ENCODE data around the gene ACKR2. TPM values are rescaled to one million over a fixed set of nuclear protein-coding genes. Genes with fewer than 3 reads are reported as not detected.

Gene ACKR2, protein sequence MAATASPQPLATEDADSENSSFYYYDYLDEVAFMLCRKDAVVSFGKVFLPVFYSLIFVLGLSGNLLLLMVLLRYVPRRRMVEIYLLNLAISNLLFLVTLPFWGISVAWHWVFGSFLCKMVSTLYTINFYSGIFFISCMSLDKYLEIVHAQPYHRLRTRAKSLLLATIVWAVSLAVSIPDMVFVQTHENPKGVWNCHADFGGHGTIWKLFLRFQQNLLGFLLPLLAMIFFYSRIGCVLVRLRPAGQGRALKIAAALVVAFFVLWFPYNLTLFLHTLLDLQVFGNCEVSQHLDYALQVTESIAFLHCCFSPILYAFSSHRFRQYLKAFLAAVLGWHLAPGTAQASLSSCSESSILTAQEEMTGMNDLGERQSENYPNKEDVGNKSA
- total RNA-seq = 7.9 TPM

DNA sequence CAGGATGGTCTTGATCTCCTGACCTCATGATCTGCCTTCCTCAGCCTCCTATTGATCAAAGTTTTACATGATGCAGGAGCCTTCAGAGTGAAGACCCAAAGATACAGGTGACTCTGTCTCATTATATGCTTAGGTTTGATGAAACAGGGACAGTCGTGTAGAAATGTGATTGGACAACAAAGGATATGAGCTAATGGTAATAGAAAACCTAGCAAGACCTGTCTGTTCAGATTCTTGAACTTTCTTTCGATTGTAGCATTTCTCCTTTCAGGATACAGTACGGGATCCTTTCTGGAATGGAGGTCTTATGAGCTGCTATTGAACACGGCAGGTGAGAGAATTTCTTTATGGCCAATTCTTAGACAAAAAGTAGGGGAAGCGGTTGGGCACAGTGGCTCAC, at the start of gene ACKR2:
Gene ACKR2 (plus strand): TSS at position 244 of the 400 bp plus-strand sequence. CDS start 55,058 bp downstream, outside the sequence.
- no peak within 1 kb of the TSS for H3K4me3 ChIP-seq
- no peak within 1 kb of the TSS for H3K27ac ChIP-seq
- no peaks in the 10 kb centered on the region for H3K27me3 ChIP-seq
- DNase-seq (ENCODE audit: extremely low spot score in 2 of 2) = no peak
- no peaks in the 10 kb centered on the region for H3K36me3 ChIP-seq
- TF ChIP-seq POLR2A (IDR thresholded peaks at IDR 0.05) (no peak), POLR2AphosphoS5 (IDR thresholded peaks at IDR 0.05; ENCODE audit: insufficient read depth in 1 of 2, low read depth in 1 of 2) (no peak)
- TF ChIP-seq, protein P1, sequence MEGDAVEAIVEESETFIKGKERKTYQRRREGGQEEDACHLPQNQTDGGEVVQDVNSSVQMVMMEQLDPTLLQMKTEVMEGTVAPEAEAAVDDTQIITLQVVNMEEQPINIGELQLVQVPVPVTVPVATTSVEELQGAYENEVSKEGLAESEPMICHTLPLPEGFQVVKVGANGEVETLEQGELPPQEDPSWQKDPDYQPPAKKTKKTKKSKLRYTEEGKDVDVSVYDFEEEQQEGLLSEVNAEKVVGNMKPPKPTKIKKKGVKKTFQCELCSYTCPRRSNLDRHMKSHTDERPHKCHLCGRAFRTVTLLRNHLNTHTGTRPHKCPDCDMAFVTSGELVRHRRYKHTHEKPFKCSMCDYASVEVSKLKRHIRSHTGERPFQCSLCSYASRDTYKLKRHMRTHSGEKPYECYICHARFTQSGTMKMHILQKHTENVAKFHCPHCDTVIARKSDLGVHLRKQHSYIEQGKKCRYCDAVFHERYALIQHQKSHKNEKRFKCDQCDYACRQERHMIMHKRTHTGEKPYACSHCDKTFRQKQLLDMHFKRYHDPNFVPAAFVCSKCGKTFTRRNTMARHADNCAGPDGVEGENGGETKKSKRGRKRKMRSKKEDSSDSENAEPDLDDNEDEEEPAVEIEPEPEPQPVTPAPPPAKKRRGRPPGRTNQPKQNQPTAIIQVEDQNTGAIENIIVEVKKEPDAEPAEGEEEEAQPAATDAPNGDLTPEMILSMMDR (IDR thresholded peaks at IDR 0.05) = no peak
- H3K9me3 ChIP-seq = no peaks in the 10 kb centered on the region
- H3K4me1 ChIP-seq = peaks cover 6% of the 10 kb centered on the region
- intact Hi-C loops (cut with DNase I) = no loop called here

DNA sequence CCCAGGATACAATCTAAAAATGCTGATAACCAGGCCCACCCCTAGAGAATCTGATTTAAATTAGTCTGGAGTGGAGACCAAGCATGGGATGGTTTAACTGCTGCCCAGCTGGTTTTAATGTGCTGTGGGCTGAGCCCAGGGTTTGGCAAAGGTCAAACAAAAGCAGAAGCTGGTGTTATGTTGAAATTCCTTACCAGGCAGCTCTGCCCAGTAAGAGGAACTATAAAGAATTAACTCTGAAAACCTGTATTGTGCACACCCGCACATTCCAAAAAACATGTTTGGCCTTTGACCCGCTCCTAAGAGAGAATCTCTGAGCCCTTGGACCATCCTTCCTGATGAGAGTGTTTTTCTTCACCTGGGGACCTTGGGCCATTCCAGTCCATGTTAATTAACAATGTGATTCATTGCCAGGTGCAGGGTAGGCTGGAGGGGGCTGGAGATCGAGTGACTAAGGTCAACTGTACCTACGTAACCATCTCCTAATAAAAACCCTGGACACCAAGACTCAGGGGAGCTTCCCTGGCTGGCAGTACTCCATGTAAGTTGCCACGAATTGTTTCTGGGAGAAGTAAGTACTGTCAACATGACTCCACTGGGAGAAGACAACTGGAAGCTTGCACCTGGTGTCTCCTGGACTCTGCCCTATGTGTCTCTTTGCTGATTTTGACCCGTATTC, 47.1 kb upstream of the ACKR2 start:
- no peaks in the 10 kb centered on the region for H3K9me3 ChIP-seq
- no peak overlapping the region for H3K27ac ChIP-seq
- intact Hi-C loops (cut with DNase I) = no loop called here
- H3K36me3 ChIP-seq = no peaks in the 10 kb centered on the region
- H3K4me3 ChIP-seq = no peak overlapping the region
- DNase-seq (ENCODE audit: extremely low spot score in 2 of 2) = no peak
- no peaks in the 10 kb centered on the region for H3K4me1 ChIP-seq
- TF ChIP-seq, protein P1 (IDR thresholded peaks at IDR 0.05) = no peak
- no peak for TF ChIP-seq POLR2AphosphoS5 (IDR thresholded peaks at IDR 0.05; ENCODE audit: insufficient read depth in 1 of 2, low read depth in 1 of 2)
- no peak for TF ChIP-seq POLR2A (IDR thresholded peaks at IDR 0.05)
- H3K27me3 ChIP-seq = no peaks in the 10 kb centered on the region

DNA sequence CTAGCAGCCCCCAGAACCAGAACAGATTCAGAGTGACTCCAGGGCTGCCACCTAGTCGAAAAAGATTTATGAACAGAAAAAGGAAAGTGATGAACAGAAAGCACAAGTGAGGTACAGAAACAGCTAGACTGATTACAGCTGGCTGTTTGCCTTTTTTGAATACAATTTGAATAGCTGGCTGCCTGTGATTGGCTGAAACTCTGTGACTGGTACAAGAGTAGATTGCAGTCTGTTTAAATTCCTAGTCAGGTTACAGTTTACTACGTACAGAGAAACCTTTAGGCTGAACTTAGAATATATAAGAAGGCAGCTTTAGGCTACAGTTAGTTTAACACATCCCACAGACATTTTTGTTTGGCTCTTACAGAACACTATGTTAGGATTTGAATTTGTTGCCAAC, 46.2 kb upstream of the ACKR2 start:
- no peak overlapping the region for H3K4me3 ChIP-seq

DNA sequence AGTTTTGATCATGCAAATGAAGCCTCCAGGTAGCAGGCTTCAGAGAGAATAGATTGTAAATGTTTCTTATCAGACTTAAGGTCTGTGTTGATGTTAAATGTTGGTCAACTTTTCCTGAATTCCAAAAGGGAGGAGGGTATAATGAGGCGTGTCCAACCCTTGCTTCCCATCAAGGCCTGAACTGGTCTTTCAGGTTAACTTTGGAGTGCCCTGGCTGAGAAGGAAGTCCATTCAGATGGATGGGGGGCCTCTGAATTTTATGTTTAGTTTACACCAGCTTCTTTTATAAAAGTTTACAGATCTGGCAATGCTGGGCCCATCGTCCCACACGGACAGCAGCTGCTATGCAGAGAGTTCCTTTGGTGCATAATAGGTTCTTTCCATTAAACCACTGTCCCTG, 45.1 kb upstream of the ACKR2 start:
- DNase-seq (ENCODE audit: extremely low spot score in 2 of 2) = no peak
- H3K4me1 ChIP-seq = no peaks in the 10 kb centered on the region
- H3K27ac ChIP-seq = no peak overlapping the region
- no peaks in the 10 kb centered on the region for H3K27me3 ChIP-seq
- no peak for TF ChIP-seq POLR2AphosphoS5 (IDR thresholded peaks at IDR 0.05; ENCODE audit: insufficient read depth in 1 of 2, low read depth in 1 of 2)
- no peak for TF ChIP-seq POLR2A (IDR thresholded peaks at IDR 0.05)
- TF ChIP-seq, protein P1 (IDR thresholded peaks at IDR 0.05) = no peak
- intact Hi-C loops (cut with DNase I) = no loop called here
- no peak overlapping the region for H3K4me3 ChIP-seq
- no peaks in the 10 kb centered on the region for H3K9me3 ChIP-seq
- no peaks in the 10 kb centered on the region for H3K36me3 ChIP-seq

More for the DNA sequence above, 46.2 kb upstream of the ACKR2 start:
- Histone ChIP-seq H3K36me3 (no peaks in the 10 kb centered on the region), H3K9me3 (no peaks in the 10 kb centered on the region), H3K27me3 (no peaks in the 10 kb centered on the region), H3K27ac (no peak overlapping the region), H3K4me1 (no peaks in the 10 kb centered on the region)
- TF ChIP-seq POLR2AphosphoS5 (IDR thresholded peaks at IDR 0.05; ENCODE audit: insufficient read depth in 1 of 2, low read depth in 1 of 2) (no peak), POLR2A (IDR thresholded peaks at IDR 0.05) (no peak)
- TF ChIP-seq, protein P1 (IDR thresholded peaks at IDR 0.05) = no peak
- DNase-seq (ENCODE audit: extremely low spot score in 2 of 2) = no peak
- intact Hi-C loops (cut with DNase I) = no loop called here
